ENCODE data around the gene TCF25.

- no peak for TF ChIP-seq CTCF (IDR thresholded peaks at IDR 0.05 in 8 of 11, conservative IDR thresholded peaks at IDR 0.05 in 3 of 11)
- TF ChIP-seq POLR2AphosphoS5 (IDR thresholded peaks at IDR 0.05): no peak
Measured at GRCh38 chr16:89912143-89912542, 38.8 kb downstream of the TCF25 start.

Data from spleen (tissue), 7 donors.